H4 (cell line): ENCODE measurements around the gene BTBD19. TPM values are rescaled to one million over a fixed set of nuclear protein-coding genes. Genes with fewer than 3 reads are reported as not detected.
A peak's percentile ranks its signal among the peaks of the same experiment; 100 is the strongest.
"Not testable (repeated sequence)": the region's sequence is repeated elsewhere in the genome, so short reads cannot be mapped to it uniquely, and the experiment has no call there.

Experiments
- DNase-seq: peaks from one replicate; pipeline ENCODE4 v3.0.0-alpha.2; 2015; ENCODE audit warnings: low spot score
- total RNA-seq: library from RNA; depleted of rRNA; stranded (reverse); fragments of >200 nt; shearing (Covaris generic); gene quantifications from 2 replicates; pipeline ENCODE4 v1.2.3, GENCODE V29; 2014

Gene BTBD19
- total RNA-seq, 1 experiment from 2014 or later, result 2.6 TPM

GRCh38 chr1:44808938-44809917, 905 bp downstream of the BTBD19 start:
- DNase-seq, result peak; percentile 63

- peak; percentile 74 for DNase-seq
Observed at GRCh38 chr1:44810101-44810761, 1.9 kb downstream of the BTBD19 start.

GRCh38 chr1:44810762-44811105, 2.4 kb downstream of the BTBD19 start:
- not testable (repeated sequence) for DNase-seq

DNA sequence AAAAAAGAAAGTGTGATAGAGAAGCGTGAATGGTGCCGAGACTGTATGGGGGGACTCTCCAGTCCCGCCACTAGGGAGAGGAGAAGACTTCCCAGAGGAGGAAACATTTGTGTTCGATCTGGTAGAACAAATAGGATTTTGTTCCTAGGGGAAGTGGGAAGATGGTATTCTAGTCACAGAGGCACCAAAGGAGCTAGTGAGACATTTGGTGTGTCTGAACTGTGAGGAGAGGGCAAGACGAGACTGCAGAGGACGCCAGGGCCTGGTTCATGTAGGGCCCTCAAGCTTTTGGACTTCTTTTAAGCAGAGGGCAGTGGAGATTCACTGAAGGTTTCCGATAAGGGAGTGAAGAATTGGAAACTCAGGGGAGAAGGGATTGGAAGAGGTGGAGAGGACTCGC, 2.9 kb downstream of the BTBD19 start:
- DNase-seq, result no peak

DNA sequence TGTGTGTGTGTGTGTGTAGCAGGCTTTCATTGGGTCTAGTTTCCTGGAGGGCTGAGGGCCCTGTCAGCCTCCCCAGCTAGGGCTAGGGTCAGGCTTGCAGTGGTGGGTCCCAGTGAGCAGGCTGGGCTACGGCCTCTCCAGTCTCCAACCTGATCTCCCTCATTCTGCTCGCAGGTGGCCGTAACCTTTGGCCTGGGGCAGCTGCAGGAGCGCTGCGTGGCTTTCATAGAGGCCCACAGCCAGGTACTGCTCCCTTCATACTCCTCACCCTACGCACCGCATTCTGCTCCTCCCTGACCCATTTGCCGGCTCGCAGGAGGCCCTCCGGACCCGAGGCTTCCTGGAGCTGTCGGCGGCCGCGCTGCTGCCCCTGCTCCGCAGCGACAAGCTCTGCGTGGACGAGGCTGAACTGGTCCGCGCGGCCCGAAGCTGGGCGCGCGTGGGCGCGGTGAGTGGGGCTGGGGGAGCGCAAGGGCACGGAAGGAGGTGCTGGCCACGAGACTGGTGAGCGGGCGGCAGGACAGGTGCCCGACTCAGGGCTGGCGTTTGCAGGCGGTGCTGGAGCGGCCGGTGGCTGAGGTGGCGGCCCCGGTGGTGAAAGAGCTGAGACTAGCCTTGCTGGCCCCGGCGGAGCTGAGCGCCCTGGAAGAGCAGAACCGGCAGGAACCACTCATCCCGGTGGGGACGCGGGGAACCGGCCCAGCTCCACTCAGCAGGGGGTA, 4.7 kb downstream of the BTBD19 start:
- DNase-seq, result no peak

DNA sequence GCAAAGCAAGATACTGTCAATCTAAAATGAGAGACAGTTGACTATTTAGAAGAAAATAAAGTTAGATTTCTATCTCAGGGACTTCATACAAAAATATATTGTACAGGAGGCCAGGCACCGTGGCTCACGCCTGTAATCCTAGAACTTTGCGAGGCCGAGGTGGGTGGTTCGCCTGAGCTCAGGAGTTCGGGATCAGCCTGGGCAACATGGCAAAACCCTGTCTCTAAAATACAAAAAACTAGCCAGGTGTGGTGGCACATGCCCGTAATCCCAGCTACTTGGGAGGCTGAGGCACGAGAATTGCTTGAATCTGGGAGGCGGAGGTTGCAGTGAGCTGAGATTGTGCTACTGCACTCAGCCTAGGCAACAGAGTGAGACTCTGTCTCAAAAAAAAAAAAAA, 7.6 kb downstream of the BTBD19 start:
- DNase-seq, result not testable (repeated sequence)

DNA sequence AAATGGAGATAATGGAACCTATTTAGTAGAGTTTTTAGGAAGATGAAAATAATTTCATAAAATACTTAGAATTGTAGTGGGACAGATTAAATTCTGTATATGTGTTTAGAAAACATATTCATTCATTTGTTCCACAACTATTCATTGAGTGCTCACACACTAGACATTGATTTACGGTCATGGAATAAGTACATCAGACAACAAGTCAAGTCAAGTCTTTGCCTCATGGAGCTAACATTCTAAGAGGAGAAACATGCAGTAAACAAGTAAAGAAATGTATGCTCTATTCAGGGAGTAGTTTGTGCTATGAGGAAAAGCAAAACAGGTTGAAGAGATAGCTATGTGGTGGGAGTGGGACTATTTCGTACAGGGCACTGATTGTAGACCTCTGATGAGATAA, 9.0 kb downstream of the BTBD19 start:
- no peak for DNase-seq

GRCh38 chr1:44817771-44818495, 9.6 kb downstream of the BTBD19 start:
- no peak for DNase-seq

- DNase-seq, result peak; percentile 81
Observed at GRCh38 chr1:44819196-44819607, 10.9 kb downstream of the BTBD19 start.

GRCh38 chr1:44819608-44820327, 11.4 kb downstream of the BTBD19 start:
- DNase-seq, result peak; percentile 81

GRCh38 chr1:44820328-44821239, 12.3 kb downstream of the BTBD19 start:
- DNase-seq, result no peak

DNA sequence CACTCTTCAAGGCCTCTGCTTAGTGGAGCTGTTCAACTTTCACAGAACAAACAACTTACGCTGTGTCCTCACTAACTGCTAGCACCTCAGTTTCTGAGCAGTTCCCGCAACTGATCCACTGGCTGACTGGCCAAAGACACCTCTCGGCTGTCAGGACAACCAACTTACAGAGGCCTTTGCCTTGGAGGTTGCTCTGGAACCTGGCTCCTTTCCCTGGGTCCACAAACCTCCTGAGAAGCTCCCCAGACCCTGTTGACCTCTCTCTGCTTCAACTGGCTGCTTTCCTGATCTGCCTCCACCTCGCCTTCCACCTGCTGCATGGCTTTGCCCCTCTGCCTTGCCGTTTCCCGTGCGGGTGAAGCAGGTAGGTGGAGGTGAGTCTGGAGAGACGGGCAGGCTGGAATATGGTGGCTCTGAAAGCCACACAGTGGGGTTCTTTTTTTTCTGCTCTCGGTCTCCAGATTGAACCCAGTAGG, 13.0 kb downstream of the BTBD19 start:
- no peak for DNase-seq

DNA sequence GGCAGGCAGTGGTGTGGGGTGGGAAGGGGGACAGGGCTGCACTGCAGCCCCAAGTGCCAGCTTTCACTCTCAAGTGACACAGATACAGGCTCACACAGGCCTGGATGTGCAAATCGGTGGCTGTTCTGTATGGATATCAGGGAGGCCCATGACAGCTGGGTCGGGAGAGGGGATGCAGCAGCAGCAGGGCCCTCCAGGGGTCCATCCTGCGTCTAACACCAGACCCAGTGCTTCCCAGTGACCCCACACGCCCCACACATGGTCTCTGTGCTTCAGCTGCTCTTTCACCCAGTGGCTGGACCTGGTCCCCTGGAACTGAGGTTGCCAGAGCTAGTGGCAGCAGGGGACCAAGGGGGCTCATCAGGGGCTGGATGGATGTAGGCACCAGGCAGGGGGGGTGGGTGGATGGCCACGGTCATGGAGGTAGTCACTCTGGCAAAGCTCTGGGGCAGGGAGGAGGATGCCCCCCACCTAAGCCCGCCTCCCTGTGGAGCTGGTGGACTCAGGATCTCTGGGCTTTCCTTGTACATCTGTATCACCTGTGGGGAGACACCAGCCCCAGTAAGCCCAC, 13.9 kb downstream of the BTBD19 start:
- DNase-seq, result no peak

DNA sequence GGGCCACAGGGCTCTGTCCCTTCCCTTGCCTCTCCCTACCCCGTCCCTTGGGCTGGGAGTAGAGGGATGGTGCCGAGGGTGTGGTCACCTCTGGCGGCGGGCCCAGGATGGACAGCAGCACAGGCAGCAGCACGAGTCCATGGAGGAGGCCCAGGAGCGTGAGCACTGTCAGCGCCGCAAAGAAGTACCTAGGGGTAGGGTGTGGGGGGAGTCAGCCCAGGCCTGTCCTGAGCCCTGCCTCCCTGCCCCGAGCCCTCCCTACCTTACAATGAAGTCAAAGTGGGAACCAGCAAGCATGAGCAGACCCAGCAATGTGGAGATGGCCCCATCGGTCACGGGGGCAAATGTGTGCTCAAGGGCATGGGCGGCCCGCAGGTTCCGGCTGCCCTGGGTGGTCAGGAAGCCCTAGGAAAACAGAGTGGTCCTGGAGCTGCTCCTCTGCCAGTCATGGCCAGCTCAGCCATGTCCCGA, 14.7 kb downstream of the BTBD19 start:
- DNase-seq, result no peak

DNA sequence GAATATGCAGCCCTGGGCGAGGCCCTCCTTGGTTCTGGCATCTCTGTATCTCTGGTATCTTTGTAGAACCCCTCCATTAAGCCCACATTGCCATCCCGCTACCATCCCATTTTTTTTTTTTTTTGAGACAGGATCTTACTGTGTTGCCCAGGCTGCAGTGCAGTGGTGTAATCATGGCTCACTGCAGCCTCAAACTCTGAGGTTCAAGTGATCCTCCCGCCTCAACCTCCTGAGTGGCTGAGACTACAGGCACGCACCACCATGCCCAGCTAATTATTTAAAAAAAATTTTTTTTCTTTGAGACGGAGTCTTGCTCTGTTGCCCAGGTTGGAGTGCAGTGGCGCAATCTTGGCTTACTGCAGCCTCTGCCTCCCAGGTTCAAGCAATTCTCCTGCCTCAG, 16.1 kb downstream of the BTBD19 start:
- DNase-seq, result not testable (repeated sequence)

GRCh38 chr1:44826375-44827196, 18.3 kb downstream of the BTBD19 start:
- DNase-seq, result no peak

- no peak for DNase-seq
Observed at GRCh38 chr1:44827197-44828002, 19.1 kb downstream of the BTBD19 start.
